B cell (primary cell): ENCODE data around the gene GDPD4.

Experiments
- EZH2 ChIP-seq: IDR thresholded peaks from 2 replicates; pipeline ENCODE4 v1.6.1; 2012; ENCODE audit warnings: borderline replicate concordance, low read depth, mild to moderate bottlenecking, moderate library complexity, low read length; ENCODE audit not compliant: insufficient read depth, poor library complexity, severe bottlenecking
- TF ChIP-seq, protein P1 (sequence below): fragments of 200-600 bp; IDR thresholded peaks from one replicate; pipeline ENCODE4 v1.8.0; 2022; ENCODE audit warnings: antibody characterized with exemption, mild to moderate bottlenecking

- no peak for TF ChIP-seq EZH2
- TF ChIP-seq, protein P1, sequence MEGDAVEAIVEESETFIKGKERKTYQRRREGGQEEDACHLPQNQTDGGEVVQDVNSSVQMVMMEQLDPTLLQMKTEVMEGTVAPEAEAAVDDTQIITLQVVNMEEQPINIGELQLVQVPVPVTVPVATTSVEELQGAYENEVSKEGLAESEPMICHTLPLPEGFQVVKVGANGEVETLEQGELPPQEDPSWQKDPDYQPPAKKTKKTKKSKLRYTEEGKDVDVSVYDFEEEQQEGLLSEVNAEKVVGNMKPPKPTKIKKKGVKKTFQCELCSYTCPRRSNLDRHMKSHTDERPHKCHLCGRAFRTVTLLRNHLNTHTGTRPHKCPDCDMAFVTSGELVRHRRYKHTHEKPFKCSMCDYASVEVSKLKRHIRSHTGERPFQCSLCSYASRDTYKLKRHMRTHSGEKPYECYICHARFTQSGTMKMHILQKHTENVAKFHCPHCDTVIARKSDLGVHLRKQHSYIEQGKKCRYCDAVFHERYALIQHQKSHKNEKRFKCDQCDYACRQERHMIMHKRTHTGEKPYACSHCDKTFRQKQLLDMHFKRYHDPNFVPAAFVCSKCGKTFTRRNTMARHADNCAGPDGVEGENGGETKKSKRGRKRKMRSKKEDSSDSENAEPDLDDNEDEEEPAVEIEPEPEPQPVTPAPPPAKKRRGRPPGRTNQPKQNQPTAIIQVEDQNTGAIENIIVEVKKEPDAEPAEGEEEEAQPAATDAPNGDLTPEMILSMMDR: no peak
These were observed 117.2 kb downstream of the GDPD4 start for GRCh38 chr11:77184136-77184860.
